ENCODE measurements around the gene PPIF.

GRCh38 chr10:79342295-79342761 is 4.9 kb upstream of the PPIF start:
- TF ChIP-seq POLR2A (IDR thresholded peaks at IDR 0.05; ENCODE audit: low read length) (no peak), GATA1 (IDR thresholded peaks at IDR 0.05; ENCODE audit: low read depth, low read length) (no peak)

All from erythroblast (primary cell).